ENCODE results near the gene RNF169. TPM values are rescaled to one million over a fixed set of nuclear protein-coding genes. Genes with fewer than 3 reads are reported as not detected.

The RNF169 gene
- total RNA-seq, 1 donor, result 32.6 TPM

DNA sequence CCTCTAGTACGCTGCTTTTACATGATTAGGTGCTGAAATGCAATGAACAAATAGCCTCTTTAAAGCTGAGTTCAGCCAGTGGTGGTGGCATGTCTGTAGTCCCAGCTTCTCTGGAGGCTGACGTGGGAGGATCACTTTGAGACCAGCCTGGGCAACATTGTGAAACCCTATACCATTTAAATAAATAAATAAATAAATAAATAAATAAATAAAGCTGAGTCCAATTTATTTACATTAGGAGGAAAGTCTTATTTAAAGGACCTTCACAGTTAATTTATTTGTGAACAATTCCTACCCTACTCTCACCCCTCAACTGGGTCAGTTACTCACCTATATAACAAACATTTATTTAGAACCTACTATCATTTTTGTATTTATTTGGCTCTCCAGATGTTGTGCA lies 12.6 kb upstream of the RNF169 start:
- no peak for DNase-seq (ENCODE audit: insufficient read length, low spot score, missing footprints)
- H3K36me3 ChIP-seq (ENCODE audit: insufficient read depth, low read length), result no peaks in the 10 kb centered on the region
- H3K4me1 ChIP-seq (ENCODE audit: insufficient read depth, low read length), result no peaks in the 10 kb centered on the region
- H4K20me1 ChIP-seq (ENCODE audit: insufficient read depth, low read length), result no peaks in the 10 kb centered on the region
- H3K4me3 ChIP-seq (ENCODE audit: insufficient read depth, low read length), result no peak overlapping the region
- H2AFZ ChIP-seq (ENCODE audit: low read length), result no peak overlapping the region
- H3K79me2 ChIP-seq (ENCODE audit: insufficient read depth, low read length), result no peaks in the 10 kb centered on the region
- no peak overlapping the region for H3K4me2 ChIP-seq (ENCODE audit: insufficient read depth, low read length)
- H3K27me3 ChIP-seq (ENCODE audit: insufficient read depth, low read length), result peaks cover 38% of the 10 kb centered on the region
- H3K27ac ChIP-seq (ENCODE audit: low read depth, low read length), result no peak overlapping the region
- no peaks in the 10 kb centered on the region for H3K9me3 ChIP-seq (ENCODE audit: low read depth, low read length)
- TF ChIP-seq, protein P1, sequence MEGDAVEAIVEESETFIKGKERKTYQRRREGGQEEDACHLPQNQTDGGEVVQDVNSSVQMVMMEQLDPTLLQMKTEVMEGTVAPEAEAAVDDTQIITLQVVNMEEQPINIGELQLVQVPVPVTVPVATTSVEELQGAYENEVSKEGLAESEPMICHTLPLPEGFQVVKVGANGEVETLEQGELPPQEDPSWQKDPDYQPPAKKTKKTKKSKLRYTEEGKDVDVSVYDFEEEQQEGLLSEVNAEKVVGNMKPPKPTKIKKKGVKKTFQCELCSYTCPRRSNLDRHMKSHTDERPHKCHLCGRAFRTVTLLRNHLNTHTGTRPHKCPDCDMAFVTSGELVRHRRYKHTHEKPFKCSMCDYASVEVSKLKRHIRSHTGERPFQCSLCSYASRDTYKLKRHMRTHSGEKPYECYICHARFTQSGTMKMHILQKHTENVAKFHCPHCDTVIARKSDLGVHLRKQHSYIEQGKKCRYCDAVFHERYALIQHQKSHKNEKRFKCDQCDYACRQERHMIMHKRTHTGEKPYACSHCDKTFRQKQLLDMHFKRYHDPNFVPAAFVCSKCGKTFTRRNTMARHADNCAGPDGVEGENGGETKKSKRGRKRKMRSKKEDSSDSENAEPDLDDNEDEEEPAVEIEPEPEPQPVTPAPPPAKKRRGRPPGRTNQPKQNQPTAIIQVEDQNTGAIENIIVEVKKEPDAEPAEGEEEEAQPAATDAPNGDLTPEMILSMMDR (IDR thresholded peaks at IDR 0.05; ENCODE audit: extremely low read depth, low read depth, low read length), result no peak

DNA sequence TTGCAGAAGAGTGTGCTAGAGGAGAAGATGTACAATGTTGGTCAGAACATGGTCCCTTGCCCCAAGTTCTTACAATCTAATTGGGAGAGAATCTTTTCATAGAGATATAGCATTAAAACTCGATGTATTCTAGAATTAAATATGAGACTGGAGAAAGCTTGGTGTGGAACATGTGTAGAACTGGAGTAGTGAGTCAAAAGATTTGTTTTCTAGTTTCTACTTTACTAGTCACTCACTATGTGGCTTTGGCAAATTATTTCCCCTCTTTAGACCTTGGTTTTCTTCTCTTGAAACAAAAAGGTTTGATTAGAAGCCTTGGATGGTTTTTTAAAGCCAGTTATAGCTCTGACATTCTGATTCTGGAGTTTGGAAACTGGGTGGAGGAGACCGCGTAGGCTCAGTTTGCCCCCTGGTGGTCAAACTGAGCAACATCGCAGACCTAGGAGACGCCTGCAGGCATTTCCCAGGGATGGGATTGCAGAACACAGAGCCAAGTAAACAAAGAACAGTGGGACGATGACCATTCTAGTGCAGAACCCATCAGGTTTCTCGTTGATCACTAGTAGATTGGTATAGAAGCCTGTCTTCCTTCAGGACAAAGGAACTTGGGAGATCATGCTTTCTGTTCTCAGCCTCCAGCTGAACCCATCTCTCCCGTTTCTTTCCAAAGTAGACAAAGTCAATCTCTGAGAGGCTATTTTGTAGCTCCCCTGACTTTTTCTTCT lies 8.9 kb upstream of the RNF169 start:
- peak; percentile 96 for DNase-seq (ENCODE audit: insufficient read length, low spot score, missing footprints)
- TF ChIP-seq, protein P1 (IDR thresholded peaks at IDR 0.05; ENCODE audit: extremely low read depth, low read depth, low read length), result peak; percentile 98

DNA sequence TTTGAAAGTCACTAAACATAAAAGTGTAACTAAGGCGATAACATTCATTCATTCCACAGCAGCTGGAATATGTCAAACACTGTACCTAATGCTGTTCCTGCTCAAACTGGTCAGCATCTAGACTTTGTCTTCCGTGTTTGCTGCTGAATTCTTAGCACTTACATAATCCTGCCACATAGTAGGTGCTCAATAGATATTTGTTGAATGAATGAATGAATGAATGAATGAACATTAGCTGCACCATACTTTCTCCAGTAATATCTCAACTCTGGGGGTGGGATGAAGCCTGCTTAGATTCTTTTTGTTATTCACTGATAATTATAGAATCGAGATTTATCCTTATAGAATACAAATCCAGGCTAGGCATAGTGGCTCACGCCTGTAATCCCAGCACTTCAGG lies 6.6 kb upstream of the RNF169 start:
- Histone ChIP-seq H3K4me2 (ENCODE audit: insufficient read depth, low read length) (no peak overlapping the region), H3K27me3 (ENCODE audit: insufficient read depth, low read length) (no peaks in the 10 kb centered on the region), H3K4me1 (ENCODE audit: insufficient read depth, low read length) (no peaks in the 10 kb centered on the region), H3K4me3 (ENCODE audit: insufficient read depth, low read length) (no peak overlapping the region), H4K20me1 (ENCODE audit: insufficient read depth, low read length) (no peaks in the 10 kb centered on the region), H2AFZ (ENCODE audit: low read length) (no peak overlapping the region), H3K27ac (ENCODE audit: low read depth, low read length) (no peak overlapping the region), H3K36me3 (ENCODE audit: insufficient read depth, low read length) (no peaks in the 10 kb centered on the region), H3K9me3 (ENCODE audit: low read depth, low read length) (no peaks in the 10 kb centered on the region), H3K79me2 (ENCODE audit: insufficient read depth, low read length) (no peaks in the 10 kb centered on the region)
- DNase-seq (ENCODE audit: insufficient read length, low spot score, missing footprints), result no peak
- TF ChIP-seq, protein P1 (IDR thresholded peaks at IDR 0.05; ENCODE audit: extremely low read depth, low read depth, low read length), result no peak

More for the DNA sequence above, 8.9 kb upstream of the RNF169 start:
- no peaks in the 10 kb centered on the region for H3K4me1 ChIP-seq (ENCODE audit: insufficient read depth, low read length)
- H3K79me2 ChIP-seq (ENCODE audit: insufficient read depth, low read length), result no peaks in the 10 kb centered on the region
- H3K9me3 ChIP-seq (ENCODE audit: low read depth, low read length), result no peaks in the 10 kb centered on the region
- no peak overlapping the region for H3K4me3 ChIP-seq (ENCODE audit: insufficient read depth, low read length)
- H4K20me1 ChIP-seq (ENCODE audit: insufficient read depth, low read length), result no peaks in the 10 kb centered on the region
- peak overlapping the region; percentile 15 for H2AFZ ChIP-seq (ENCODE audit: low read length)
- H3K27ac ChIP-seq (ENCODE audit: low read depth, low read length), result no peak overlapping the region
- peaks cover 8% of the 10 kb centered on the region for H3K27me3 ChIP-seq (ENCODE audit: insufficient read depth, low read length)
- H3K4me2 ChIP-seq (ENCODE audit: insufficient read depth, low read length), result no peak overlapping the region
- no peaks in the 10 kb centered on the region for H3K36me3 ChIP-seq (ENCODE audit: insufficient read depth, low read length)

DNA sequence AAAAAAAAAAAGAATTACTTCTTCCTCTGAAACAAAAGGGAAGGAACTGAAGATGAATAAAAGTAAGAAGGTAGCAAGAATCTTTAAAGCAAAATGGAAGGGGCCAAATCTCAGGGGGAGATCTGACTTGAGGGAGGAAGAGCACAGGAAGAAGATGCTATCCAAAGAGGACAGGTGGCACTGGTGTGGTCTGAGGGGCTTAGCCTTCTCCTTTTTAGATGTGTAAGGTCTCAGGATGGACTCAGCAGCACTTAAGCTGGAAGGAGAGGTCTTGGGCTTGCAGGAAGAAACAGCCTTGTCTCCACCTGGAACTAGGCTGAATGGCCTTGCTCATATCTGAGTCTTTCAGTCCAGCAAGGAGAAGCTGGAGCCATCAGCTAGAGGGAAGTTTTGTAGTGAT lies 5.0 kb upstream of the RNF169 start:
- TF ChIP-seq, protein P1 (IDR thresholded peaks at IDR 0.05; ENCODE audit: extremely low read depth, low read depth, low read length), result no peak
- Histone ChIP-seq H3K4me2 (ENCODE audit: insufficient read depth, low read length) (no peak overlapping the region), H3K4me3 (ENCODE audit: insufficient read depth, low read length) (no peak overlapping the region), H3K27me3 (ENCODE audit: insufficient read depth, low read length) (no peaks in the 10 kb centered on the region), H3K27ac (ENCODE audit: low read depth, low read length) (no peak overlapping the region), H4K20me1 (ENCODE audit: insufficient read depth, low read length) (no peaks in the 10 kb centered on the region), H3K79me2 (ENCODE audit: insufficient read depth, low read length) (peaks cover 3% of the 10 kb centered on the region), H3K4me1 (ENCODE audit: insufficient read depth, low read length) (peaks cover 6% of the 10 kb centered on the region), H2AFZ (ENCODE audit: low read length) (no peak overlapping the region), H3K36me3 (ENCODE audit: insufficient read depth, low read length) (no peaks in the 10 kb centered on the region), H3K9me3 (ENCODE audit: low read depth, low read length) (no peaks in the 10 kb centered on the region)
- no peak for DNase-seq (ENCODE audit: insufficient read length, low spot score, missing footprints)

All from osteoblast (primary cell).